T-helper 17 cell (primary cell): Measurements from ENCODE around the gene NKAIN2. TPM values are rescaled to one million over a fixed set of nuclear protein-coding genes. Genes with fewer than 3 reads are reported as not detected.

Experiments used
- ATAC-seq: fragments of 150-1000 bp; cut with Tn5 transposase; 2 replicates; pipeline ENCODE4 v1.10.0; 2021; ENCODE audit warnings: mild to moderate bottlenecking, moderate library complexity
- DNase-seq, 3 donors: peaks; one replicate each; pipeline versions ENCODE4 v3.0.0 to v3.0.0-alpha.2; 2020 to 2021
- H3K9me3 ChIP-seq: one replicate; pipeline ENCODE4 v1.7.0; 2013; ENCODE audit warnings: low read length, mild to moderate bottlenecking; ENCODE audit not compliant: control insufficient read depth, poor library complexity, severe bottlenecking
- H3K27ac Mint-ChIP-seq: one replicate; pipeline ENCODE4 v1.8.0; 2022; ENCODE audit warnings: mild to moderate bottlenecking, moderate library complexity, mixed read lengths
- H3K27me3 Mint-ChIP-seq: one replicate; pipeline ENCODE4 v1.8.0; 2022; ENCODE audit warnings: mixed read lengths
- H3K36me3 Mint-ChIP-seq: one replicate; pipeline ENCODE4 v1.8.0; 2022; ENCODE audit warnings: low read depth, mixed read lengths
- H3K4me1 Mint-ChIP-seq: one replicate; pipeline ENCODE4 v1.8.0; 2022; ENCODE audit warnings: mild to moderate bottlenecking, mixed read lengths
- H3K4me3 Mint-ChIP-seq: one replicate; pipeline ENCODE4 v1.8.0; 2022; ENCODE audit warnings: mild to moderate bottlenecking, moderate library complexity, mixed read lengths
- total RNA-seq, 4 donors: library from RNA in 2 of 4; stranded (reverse) in 2 of 4; gene quantifications; one replicate each; pipeline ENCODE4 v1.2.3 and lab custom pipeline; 2022 to 2026

NKAIN2 gene
- total RNA-seq, 2 donors from 2014 or later: 0.13 TPM; not detected in 1

DNA sequence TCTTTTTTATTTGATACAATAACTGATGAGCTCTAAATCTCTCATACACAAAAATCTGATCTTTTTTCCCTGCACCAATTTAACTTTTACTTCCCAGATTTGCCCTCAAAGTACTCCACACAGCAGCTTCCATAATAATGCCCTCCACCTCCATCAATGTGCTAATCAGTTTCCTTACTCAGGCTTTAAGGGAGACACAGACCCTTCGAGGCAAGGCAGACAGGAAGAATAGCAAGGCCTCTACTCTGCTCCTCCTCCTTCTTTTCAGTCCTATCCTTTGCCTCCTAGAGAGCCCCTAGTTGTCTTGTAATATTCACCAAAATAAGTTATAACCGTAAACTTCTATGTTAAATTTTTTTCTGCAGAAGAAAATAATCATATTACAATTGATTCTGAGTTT lies 713.7 kb downstream of the NKAIN2 start:
- Mint-ChIP-seq H3K27me3 (no peaks in the 10 kb centered on the region), H3K4me3 (no peak overlapping the region), H3K27ac (no peak overlapping the region), H3K36me3 (no peaks in the 10 kb centered on the region), H3K4me1 (no peaks in the 10 kb centered on the region)
- no peaks in the 10 kb centered on the region for H3K9me3 ChIP-seq
- DNase-seq: no peak
- ATAC-seq: no peak

DNA sequence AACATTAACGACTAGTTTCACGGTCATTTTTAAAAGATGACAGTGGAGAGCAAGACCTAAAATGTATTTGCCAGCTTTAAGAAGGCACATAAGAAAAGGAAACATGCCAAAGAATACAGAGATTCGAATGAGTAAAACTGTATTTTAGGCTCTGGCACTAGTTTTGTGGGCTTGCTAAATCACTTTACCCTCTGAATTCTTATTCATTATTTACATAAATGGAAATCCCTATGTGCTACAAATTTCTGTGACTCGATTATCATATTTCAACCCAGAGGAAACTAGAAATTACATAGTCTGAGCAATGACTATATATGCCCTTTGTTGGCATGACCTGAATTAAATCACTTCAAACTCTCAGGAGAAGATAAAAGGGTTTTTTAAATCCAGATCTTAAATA lies 716.8 kb downstream of the NKAIN2 start:
- Mint-ChIP-seq H3K27me3 (no peaks in the 10 kb centered on the region), H3K27ac (no peak overlapping the region), H3K4me1 (no peaks in the 10 kb centered on the region), H3K36me3 (no peaks in the 10 kb centered on the region), H3K4me3 (no peak overlapping the region)
- no peak for ATAC-seq
- no peaks in the 10 kb centered on the region for H3K9me3 ChIP-seq
- DNase-seq: no peak

DNA sequence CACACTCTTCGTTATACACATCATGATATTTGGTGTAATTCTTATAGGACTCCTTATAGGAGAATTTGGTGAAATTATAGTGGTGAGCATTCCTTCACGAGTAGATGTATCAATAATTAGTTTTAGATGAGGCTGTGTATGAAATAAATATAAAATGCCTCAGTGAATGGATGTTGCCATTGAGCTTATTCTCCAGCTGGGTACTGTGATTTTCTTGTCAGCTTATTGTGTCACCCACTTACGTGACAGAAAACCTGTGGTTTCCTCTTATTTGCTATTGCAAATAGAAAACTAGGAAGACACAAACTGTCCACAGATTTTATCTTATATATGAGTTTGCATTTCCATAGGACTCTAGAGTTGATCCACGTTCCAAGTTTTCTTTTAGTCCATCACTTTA lies 718.7 kb downstream of the NKAIN2 start:
- H3K4me1 Mint-ChIP-seq: no peaks in the 10 kb centered on the region
- H3K27ac Mint-ChIP-seq: no peak overlapping the region
- no peak overlapping the region for H3K4me3 Mint-ChIP-seq
- ATAC-seq (no peak), DNase-seq (no peak)
- H3K36me3 Mint-ChIP-seq: no peaks in the 10 kb centered on the region
- no peaks in the 10 kb centered on the region for H3K27me3 Mint-ChIP-seq
- H3K9me3 ChIP-seq: no peaks in the 10 kb centered on the region

DNA sequence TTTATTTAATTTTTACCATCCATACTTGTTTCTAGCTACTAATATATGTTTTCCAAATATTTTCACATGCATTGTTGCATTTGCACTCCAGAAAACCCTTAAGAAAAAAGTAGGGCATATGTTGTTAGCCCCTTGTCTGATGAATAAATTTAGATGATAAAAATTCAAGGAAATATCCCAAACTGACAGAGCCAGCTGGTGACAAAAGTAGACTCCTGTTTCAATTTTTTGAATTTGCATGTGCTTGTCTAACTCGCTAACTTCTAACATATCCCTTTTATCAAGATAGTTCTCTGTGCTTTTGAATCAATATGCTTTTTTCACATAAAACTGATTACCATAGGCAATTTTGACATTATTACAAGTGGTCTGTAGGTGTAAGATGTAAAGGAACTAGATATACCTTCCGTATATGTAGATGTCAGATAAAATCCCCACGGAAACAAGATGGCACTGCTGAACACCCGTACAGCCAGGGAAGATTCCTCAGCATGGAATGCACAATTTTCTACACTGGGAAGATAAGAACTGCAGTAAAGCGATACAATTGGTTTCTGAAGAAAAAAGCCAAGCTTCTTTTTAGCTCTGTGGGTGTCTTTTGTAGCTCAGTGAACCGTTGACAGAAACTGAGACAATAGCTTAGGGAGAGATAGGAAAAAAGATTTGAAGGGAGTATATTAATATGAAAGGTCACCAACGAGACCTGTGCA lies 721.0 kb downstream of the NKAIN2 start:
- no peak overlapping the region for H3K4me3 Mint-ChIP-seq
- H3K9me3 ChIP-seq: no peaks in the 10 kb centered on the region
- no peaks in the 10 kb centered on the region for H3K36me3 Mint-ChIP-seq
- no peaks in the 10 kb centered on the region for H3K4me1 Mint-ChIP-seq
- DNase-seq (no peak), ATAC-seq (no peak)
- no peak overlapping the region for H3K27ac Mint-ChIP-seq
- H3K27me3 Mint-ChIP-seq: no peaks in the 10 kb centered on the region

DNA sequence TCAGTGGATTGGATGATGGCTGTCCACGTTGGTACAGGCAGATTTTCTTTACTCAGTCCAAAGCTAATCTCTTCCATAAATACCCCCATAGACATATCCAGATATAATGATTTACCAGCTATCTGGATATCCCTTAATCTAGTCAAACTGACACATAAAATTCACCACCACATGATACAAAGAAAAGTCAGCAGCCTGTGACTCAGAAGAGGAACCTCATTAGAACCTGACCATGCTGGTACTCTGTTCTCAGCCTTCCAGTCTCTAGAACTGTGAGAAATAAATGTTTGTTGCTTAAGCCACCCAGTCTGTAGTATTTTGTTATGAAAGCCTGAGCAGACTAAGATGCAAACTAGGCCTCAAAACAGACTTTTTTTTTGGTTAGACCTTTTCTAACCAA lies 727.3 kb downstream of the NKAIN2 start:
- H3K27me3 Mint-ChIP-seq: no peaks in the 10 kb centered on the region
- no peak overlapping the region for H3K27ac Mint-ChIP-seq
- no peak for ATAC-seq
- no peaks in the 10 kb centered on the region for H3K4me1 Mint-ChIP-seq
- H3K36me3 Mint-ChIP-seq: no peaks in the 10 kb centered on the region
- no peak overlapping the region for H3K4me3 Mint-ChIP-seq
- no peak for DNase-seq
- H3K9me3 ChIP-seq: no peaks in the 10 kb centered on the region

DNA sequence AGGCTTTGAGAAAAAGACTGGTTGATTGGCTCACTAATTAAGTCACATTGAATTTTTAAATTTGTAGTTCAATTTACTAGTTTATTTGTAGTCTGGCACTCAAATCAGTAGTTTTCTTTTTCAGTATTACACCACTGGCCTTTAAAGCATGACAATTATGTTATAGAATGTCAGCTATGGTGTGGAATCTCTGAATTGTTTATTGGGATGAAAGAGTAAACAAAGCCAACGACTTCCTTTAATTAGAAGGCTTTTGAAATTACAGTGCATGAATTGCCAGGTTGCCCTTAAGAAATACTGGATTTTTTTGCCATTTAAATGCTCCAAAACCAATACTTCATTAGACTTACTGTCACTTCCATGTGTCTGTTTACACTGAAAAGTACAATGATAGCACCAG lies 731.6 kb downstream of the NKAIN2 start:
- ATAC-seq (no peak), DNase-seq (no peak)
- H3K9me3 ChIP-seq: no peaks in the 10 kb centered on the region
- H3K27me3 Mint-ChIP-seq: no peaks in the 10 kb centered on the region
- no peak overlapping the region for H3K27ac Mint-ChIP-seq
- no peak overlapping the region for H3K4me3 Mint-ChIP-seq
- H3K36me3 Mint-ChIP-seq: no peaks in the 10 kb centered on the region
- no peaks in the 10 kb centered on the region for H3K4me1 Mint-ChIP-seq

DNA sequence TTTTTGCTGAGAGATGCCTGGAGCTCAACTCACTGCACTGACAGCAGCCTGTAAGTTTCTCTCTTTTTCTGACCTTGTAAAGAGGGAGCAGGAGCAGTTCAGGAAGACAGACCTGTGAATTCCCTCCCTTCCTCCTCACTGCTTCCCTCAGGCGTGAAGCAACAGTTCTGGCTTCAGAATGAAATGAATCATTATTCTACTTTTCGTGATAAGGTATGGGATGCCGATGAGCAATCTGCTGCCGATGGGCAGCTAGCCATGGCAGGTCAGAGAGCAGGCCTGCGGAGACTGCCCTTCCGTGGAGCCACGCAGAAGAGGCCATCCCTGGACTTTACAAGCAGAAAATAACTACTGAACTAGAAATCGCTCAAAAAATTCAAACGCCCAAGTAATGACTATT lies 732.1 kb downstream of the NKAIN2 start:
- Mint-ChIP-seq H3K36me3 (no peaks in the 10 kb centered on the region), H3K4me3 (no peak overlapping the region), H3K4me1 (no peaks in the 10 kb centered on the region), H3K27me3 (no peaks in the 10 kb centered on the region), H3K27ac (no peak overlapping the region)
- ATAC-seq: no peak
- no peak for DNase-seq
- H3K9me3 ChIP-seq: no peaks in the 10 kb centered on the region

DNA sequence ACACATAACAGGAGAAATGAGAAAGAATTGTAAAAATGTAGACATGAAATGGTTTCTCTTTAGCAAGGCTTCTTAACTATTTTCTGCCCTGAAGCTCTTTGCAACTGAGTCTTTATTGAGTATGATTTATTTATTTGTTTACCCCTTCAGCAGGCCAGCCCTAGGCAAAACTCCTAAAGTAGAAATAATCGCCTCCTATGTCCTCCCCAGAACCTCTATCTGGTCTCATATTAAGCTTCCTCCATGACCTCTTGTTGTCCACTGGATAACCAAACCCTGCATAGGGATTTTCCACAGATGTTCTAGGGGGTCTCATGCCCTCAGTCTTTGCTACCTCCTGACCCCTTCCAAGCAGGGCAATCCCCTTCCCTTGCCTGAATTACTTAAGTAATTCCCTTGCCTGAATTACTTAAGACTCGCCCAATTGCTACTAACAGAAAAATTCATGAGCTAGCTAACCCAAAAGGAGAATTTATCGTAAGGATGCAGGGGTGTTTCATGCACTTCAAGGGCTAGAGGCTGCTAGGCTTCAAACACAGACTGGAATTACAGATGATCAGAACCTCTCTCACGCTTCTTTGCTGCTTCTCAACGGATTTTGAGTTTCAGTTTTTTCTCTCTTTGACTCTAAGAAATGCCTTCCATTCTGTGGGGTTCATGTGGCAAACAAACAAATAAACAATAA lies 732.6 kb downstream of the NKAIN2 start:
- Mint-ChIP-seq H3K36me3 (no peaks in the 10 kb centered on the region), H3K4me1 (no peaks in the 10 kb centered on the region), H3K4me3 (no peak overlapping the region), H3K27me3 (no peaks in the 10 kb centered on the region), H3K27ac (no peak overlapping the region)
- H3K9me3 ChIP-seq: no peaks in the 10 kb centered on the region
- ATAC-seq: no peak
- no peak for DNase-seq

DNA sequence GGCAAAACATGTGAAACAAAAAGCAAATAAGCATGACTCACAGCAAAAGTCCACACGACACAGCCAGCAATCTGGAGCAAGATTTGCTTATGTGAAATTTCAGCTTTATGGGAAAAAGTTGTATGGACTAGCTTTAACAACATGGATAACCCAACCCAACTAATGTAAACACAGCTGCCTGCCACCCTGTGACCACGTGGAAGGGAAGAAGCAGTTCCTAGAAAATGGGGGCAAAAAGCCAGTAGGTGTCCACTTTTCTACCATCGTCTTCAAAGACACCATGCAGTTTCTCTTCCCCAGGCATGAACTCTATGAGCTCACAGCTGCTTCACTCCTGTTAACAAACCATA lies 733.2 kb downstream of the NKAIN2 start:
- Mint-ChIP-seq H3K4me1 (no peaks in the 10 kb centered on the region), H3K27ac (no peak overlapping the region), H3K4me3 (no peak overlapping the region), H3K27me3 (no peaks in the 10 kb centered on the region), H3K36me3 (no peaks in the 10 kb centered on the region)
- ATAC-seq: no peak
- no peaks in the 10 kb centered on the region for H3K9me3 ChIP-seq
- DNase-seq: no peak

DNA sequence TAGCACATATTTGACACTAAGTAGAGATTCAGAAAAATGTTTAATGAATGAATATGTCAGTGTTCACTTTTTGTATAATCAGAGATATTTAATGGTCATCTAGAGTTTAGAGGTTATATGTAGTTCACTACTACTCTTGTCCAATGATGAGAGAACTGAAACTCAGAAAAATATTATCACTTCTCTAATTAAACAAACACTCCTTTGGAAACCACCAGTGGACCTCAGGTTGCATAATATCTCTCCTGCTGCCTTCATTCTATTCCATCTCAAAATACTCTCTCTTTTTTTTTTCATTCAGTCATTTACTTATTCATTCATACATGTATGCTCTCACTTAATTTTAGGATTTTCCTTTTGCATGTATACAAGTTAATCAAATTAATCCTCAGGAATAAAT lies 735.4 kb downstream of the NKAIN2 start:
- H3K36me3 Mint-ChIP-seq: no peaks in the 10 kb centered on the region
- no peaks in the 10 kb centered on the region for H3K4me1 Mint-ChIP-seq
- H3K27me3 Mint-ChIP-seq: no peaks in the 10 kb centered on the region
- no peak overlapping the region for H3K27ac Mint-ChIP-seq
- DNase-seq (no peak), ATAC-seq (no peak)
- H3K4me3 Mint-ChIP-seq: no peak overlapping the region
- H3K9me3 ChIP-seq: no peaks in the 10 kb centered on the region

DNA sequence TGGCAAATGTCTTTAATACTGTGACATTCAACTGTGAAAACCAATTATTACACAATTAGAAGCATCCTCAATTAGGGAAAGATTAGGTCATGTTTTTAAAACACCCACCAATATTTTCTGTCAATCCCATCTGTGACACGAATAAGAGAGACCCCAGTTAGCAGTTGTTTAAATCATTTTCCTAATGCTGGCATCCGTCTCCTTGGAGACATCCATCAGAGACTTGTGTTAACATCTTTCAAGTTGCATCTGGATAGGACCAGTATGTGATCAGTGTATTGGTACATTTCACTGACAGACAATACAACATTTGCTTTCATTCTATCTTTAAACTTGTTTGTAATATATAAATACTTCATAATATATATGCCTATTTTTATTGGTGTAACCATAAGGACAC lies 737.9 kb downstream of the NKAIN2 start:
- DNase-seq (no peak), ATAC-seq (no peak)
- no peaks in the 10 kb centered on the region for H3K9me3 ChIP-seq
- Mint-ChIP-seq H3K27ac (no peak overlapping the region), H3K27me3 (no peaks in the 10 kb centered on the region), H3K4me3 (no peak overlapping the region), H3K4me1 (no peaks in the 10 kb centered on the region), H3K36me3 (no peaks in the 10 kb centered on the region)

DNA sequence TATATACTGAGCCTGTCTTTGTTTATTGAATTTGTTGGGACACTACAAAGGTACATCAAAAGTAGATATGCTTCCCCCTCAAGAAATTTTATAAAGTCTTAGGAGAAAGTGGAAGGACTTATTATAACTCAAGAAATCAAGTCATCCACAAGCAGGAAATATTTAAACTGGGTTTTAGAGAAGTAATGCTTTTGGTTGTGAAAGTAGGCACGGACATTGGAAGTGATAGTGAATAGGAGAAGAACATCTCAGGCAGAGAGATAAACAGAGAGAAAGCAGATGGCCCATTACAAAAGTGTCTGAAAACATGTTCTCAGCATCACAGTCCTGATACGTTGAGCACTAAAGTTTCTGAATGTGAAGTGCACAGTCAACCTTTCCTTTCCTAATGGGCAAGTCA lies 742.9 kb downstream of the NKAIN2 start:
- H3K36me3 Mint-ChIP-seq: no peaks in the 10 kb centered on the region
- no peaks in the 10 kb centered on the region for H3K4me1 Mint-ChIP-seq

DNA sequence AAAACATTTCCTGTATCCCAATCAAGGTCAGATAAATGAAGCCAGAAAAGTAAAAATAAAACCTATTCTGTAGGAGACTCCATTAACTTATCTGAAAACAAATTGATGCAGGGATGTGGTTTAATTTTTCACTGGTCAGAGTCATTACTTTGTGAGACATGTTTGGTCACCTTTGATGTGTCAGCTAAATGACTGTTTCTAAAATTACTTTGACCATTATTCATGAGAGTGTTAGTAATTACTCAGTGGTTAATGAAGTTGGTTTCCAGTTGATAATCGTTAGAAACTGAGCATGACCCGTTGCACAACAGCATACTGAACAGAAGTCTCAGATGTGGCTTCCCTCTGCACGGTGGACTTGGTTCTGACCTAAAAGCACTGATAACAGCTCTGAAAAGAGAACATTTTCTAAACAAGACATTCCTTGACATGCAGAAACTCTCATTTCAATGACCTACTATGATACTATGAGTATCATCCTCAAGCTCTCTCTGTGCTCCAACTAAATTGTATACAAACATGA lies 748.1 kb downstream of the NKAIN2 start:
- Mint-ChIP-seq H3K27ac (no peak overlapping the region), H3K4me1 (no peaks in the 10 kb centered on the region), H3K36me3 (no peaks in the 10 kb centered on the region), H3K27me3 (no peaks in the 10 kb centered on the region), H3K4me3 (no peak overlapping the region)
- H3K9me3 ChIP-seq: no peaks in the 10 kb centered on the region
- DNase-seq (no peak), ATAC-seq (no peak)

More for the DNA sequence above, 742.9 kb downstream of the NKAIN2 start:
- Mint-ChIP-seq H3K27me3 (no peaks in the 10 kb centered on the region), H3K4me3 (no peak overlapping the region), H3K27ac (no peak overlapping the region)
- H3K9me3 ChIP-seq: no peaks in the 10 kb centered on the region
- ATAC-seq (no peak), DNase-seq (no peak)

DNA sequence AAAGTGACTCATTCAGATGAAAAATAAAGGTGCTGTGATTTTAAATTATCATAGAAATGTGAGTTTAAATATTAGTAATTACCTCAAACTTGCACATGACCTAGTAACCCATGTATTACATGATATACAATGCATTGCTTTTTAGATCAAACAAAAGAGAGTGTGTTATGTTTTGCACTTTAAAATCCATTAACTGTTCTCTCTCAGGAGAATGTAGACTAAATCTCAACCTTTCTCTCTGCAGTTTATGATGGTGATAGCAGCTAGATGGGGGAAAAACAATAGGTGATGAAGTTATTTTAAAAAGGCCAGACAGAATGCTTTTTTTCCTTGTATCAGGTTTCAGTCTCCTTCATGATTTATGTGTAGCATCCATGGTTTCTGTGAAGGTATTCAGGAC lies 754.2 kb downstream of the NKAIN2 start:
- H3K9me3 ChIP-seq: no peaks in the 10 kb centered on the region
- ATAC-seq (no peak), DNase-seq (no peak)
- H3K27me3 Mint-ChIP-seq: no peaks in the 10 kb centered on the region
- no peaks in the 10 kb centered on the region for H3K4me1 Mint-ChIP-seq
- H3K4me3 Mint-ChIP-seq: no peak overlapping the region
- H3K27ac Mint-ChIP-seq: no peak overlapping the region
- no peaks in the 10 kb centered on the region for H3K36me3 Mint-ChIP-seq
